Adrenal gland (tissue), 5 donors: ENCODE results near the gene METAP1.

ENCODE experiments used
- POLR2A ChIP-seq, 2 donors: fragments of 450-650 bp; IDR thresholded peaks; one replicate each; pipeline ENCODE4 v1.6.1; 2017; ENCODE audit warnings: antibody characterized with exemption in 2 of 2, mild to moderate bottlenecking in 2 of 2, moderate library complexity in 1 of 2
- TF ChIP-seq, protein P1 (sequence below), 6 experiments: fragments of 450-650 bp in 4 of 6; fragments of 200-600 bp in 2 of 6; sonication (generic) in 1 of 6; IDR thresholded peaks; 1 replicate in 5 of 6; 2 replicates in 1 of 6; pipeline versions ENCODE4 v1.5.1 to v1.8.0; 2016 to 2021; ENCODE audit warnings: antibody characterized with exemption in 6 of 6, mild to moderate bottlenecking in 2 of 6, moderate library complexity in 1 of 6
- donor health status: DM: no; HTN: no; CAD: no.

DNA sequence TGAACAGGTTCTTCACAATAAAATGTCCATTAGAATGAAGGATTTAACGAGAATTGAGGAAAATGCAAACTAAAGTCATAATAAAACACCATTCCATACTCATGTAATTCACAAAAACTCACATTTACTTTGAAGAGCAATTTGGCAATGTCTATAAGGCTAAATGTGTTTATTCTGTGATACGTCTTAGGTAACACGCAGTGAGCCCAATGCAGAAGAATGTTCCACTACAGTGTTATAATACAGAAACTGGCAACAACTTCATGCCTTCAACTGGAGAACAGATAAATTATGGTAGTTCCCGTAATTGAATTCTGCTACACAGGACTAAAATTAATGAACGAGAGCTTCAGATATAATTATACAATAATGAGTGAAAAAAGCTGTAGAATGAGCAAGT, 75.6 kb downstream of the METAP1 start:
- TF ChIP-seq POLR2A (IDR thresholded peaks at IDR 0.05): no peak
- TF ChIP-seq, protein P1, sequence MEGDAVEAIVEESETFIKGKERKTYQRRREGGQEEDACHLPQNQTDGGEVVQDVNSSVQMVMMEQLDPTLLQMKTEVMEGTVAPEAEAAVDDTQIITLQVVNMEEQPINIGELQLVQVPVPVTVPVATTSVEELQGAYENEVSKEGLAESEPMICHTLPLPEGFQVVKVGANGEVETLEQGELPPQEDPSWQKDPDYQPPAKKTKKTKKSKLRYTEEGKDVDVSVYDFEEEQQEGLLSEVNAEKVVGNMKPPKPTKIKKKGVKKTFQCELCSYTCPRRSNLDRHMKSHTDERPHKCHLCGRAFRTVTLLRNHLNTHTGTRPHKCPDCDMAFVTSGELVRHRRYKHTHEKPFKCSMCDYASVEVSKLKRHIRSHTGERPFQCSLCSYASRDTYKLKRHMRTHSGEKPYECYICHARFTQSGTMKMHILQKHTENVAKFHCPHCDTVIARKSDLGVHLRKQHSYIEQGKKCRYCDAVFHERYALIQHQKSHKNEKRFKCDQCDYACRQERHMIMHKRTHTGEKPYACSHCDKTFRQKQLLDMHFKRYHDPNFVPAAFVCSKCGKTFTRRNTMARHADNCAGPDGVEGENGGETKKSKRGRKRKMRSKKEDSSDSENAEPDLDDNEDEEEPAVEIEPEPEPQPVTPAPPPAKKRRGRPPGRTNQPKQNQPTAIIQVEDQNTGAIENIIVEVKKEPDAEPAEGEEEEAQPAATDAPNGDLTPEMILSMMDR (IDR thresholded peaks at IDR 0.05): no peak
